ENCODE data around the gene RTN3. TPM values are rescaled to one million over a fixed set of nuclear protein-coding genes. Genes with fewer than 3 reads are reported as not detected.
"Not testable (repeated sequence)": the region's sequence is repeated elsewhere in the genome, so short reads cannot be mapped to it uniquely, and the experiment has no call there.

The RTN3 gene
- total and polyA plus RNA-seq, 3 donors from 2014 or later: 75.6 to 103 (median 81.6) TPM

DNA sequence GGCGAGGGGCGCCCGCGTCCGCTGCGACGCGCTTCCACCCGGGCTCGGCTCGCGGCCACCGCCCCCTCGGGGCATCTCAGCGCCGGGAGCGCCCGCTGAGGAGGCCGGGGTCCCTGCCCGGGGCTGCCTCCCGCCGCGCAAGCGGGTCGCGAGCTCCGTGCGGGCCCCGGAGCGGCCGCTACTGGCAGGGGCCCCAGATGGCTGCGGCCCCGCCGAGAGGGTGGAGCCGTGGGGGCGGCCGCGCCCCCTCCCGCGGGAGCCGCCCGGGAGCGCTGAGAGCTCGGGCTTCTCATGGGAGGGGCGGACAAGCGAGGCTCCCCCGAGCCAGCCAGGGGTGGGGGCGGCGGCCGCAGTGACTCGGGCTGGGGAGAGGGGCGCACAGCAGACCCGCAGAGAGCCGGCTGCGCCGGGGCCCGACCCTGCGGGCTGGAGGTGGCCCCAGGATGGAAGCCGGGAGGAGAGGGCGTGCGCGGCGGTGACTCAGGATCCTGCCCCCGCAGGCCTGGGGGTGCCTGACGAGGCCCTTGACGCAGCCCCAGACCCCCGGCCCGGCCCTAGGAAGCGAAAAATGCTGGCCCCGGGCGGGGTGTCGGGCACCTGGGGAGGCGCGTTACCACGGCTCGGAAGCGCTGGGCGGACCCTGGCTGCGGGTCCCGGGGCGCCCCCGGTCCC is 87.9 kb downstream of the RTN3 start:
- TF ChIP-seq, protein P1, sequence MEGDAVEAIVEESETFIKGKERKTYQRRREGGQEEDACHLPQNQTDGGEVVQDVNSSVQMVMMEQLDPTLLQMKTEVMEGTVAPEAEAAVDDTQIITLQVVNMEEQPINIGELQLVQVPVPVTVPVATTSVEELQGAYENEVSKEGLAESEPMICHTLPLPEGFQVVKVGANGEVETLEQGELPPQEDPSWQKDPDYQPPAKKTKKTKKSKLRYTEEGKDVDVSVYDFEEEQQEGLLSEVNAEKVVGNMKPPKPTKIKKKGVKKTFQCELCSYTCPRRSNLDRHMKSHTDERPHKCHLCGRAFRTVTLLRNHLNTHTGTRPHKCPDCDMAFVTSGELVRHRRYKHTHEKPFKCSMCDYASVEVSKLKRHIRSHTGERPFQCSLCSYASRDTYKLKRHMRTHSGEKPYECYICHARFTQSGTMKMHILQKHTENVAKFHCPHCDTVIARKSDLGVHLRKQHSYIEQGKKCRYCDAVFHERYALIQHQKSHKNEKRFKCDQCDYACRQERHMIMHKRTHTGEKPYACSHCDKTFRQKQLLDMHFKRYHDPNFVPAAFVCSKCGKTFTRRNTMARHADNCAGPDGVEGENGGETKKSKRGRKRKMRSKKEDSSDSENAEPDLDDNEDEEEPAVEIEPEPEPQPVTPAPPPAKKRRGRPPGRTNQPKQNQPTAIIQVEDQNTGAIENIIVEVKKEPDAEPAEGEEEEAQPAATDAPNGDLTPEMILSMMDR (IDR thresholded peaks at IDR 0.05): no peak
- no peak for TF ChIP-seq POLR2A (IDR thresholded peaks at IDR 0.05)
- WGBS, 2 donors: 0% methylated on average over 51 of the region's 82 CpGs; no CpG with 5 or more reads in 1 of the 2 donors

DNA sequence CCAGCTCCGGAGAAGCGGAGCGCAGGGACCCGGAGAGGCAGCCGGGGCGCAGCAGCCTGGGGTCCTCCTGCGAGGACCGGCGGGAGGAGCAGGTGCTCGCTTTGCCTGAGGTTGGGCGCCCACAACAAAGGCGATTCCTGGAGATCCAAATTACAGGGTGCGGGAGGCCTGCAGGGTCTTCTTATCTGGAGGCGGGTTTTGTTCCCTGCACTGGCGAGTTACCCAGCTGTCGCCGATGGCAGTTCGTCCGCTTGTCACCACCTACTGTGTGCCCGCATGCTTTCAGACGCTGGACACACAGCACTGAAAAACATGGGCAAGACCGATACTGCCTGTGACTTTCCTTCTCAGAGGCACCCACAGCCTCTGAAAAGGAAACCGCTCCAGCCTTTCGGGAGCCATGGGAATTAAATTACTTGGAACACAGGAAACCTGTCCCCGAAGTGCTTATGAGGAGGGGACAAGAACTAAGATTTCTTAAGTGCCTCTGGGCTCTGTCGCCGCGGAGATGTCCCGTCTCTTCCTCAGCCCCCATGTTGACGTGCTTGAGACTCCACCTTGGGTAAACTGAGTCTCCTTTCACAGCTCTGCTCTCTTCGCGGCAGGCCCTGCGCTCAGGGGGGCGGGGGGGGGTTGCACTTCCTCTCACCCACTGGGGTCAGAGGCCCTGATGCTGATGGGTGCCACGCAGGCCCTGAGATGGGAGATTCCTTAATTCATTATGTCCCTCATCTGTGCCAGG is 88.6 kb downstream of the RTN3 start:
- intact Hi-C loops (cut with DNase I; ENCODE audit: low total_unique reads): loop anchor here (10.0 kb wide), 1 partner anchor 175 kb away; no protein-coding TSS in a partner anchor
- WGBS, 2 donors: 29 to 37% methylated on average over 23 to 29 of the region's 35 CpGs
- DNase-seq: peak; percentile 19

More for the DNA sequence above, 87.9 kb downstream of the RTN3 start:
- Histone ChIP-seq H3K27me3 (no peaks in the 10 kb centered on the region), H3K4me1 (peaks cover 32% of the 10 kb centered on the region), H3K36me3 (ENCODE audit: low read depth, missing control alignments) (no peaks in the 10 kb centered on the region), H3K9me3 (no peaks in the 10 kb centered on the region), H3K4me3 (peak overlapping the region; percentile 68 to 78), H3K27ac (peak overlapping the region; percentile 59 to 72)
- intact Hi-C loops (cut with DNase I; ENCODE audit: low total_unique reads): loop anchor here (10.0 kb wide), 1 partner anchor 176 kb away; no protein-coding TSS in a partner anchor
- DNase-seq: peak; percentile 29

DNA sequence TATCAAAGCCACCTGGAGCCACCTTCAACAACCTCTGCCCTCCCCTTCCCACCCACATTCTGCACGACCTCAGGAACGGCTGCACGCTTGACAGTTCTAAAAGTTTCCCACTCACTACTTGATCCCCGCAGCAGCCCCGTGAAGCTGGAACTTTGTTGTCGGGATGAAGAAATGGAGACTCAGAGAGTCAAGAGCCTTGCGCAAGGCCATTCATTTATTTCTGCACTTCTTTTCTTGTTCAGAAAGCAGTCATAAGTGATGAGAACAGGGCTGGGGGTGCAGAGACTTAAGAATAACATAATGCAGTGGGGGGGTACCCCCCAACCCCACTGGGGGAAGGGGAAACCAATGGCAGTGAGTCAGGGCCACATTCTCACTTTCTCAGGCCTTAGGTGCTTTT is 89.5 kb downstream of the RTN3 start:
- no peak overlapping the region for H3K4me3 ChIP-seq
- no peak for DNase-seq
- WGBS, 2 donors: 52 to 68% methylated on average over 7 of the region's 7 CpGs
- H3K9me3 ChIP-seq: no peaks in the 10 kb centered on the region
- H3K4me1 ChIP-seq: peaks cover 22% of the 10 kb centered on the region
- intact Hi-C loops (cut with DNase I; ENCODE audit: low total_unique reads): no loop called here
- H3K36me3 ChIP-seq (ENCODE audit: low read depth, missing control alignments): no peaks in the 10 kb centered on the region
- no peak overlapping the region for H3K27ac ChIP-seq
- TF ChIP-seq POLR2A (IDR thresholded peaks at IDR 0.05): no peak
- no peaks in the 10 kb centered on the region for H3K27me3 ChIP-seq

More for the DNA sequence above, 88.6 kb downstream of the RTN3 start:
- no peaks in the 10 kb centered on the region for H3K36me3 ChIP-seq (ENCODE audit: low read depth, missing control alignments)
- no peaks in the 10 kb centered on the region for H3K27me3 ChIP-seq
- TF ChIP-seq, protein P1 (IDR thresholded peaks at IDR 0.05): no peak
- no peak for TF ChIP-seq POLR2A (IDR thresholded peaks at IDR 0.05)
- peaks cover 30% of the 10 kb centered on the region for H3K4me1 ChIP-seq
- peak overlapping the region; percentile 68 to 78 for H3K4me3 ChIP-seq
- H3K27ac ChIP-seq: peak overlapping the region; percentile 59 to 72
- H3K9me3 ChIP-seq: no peaks in the 10 kb centered on the region

DNA sequence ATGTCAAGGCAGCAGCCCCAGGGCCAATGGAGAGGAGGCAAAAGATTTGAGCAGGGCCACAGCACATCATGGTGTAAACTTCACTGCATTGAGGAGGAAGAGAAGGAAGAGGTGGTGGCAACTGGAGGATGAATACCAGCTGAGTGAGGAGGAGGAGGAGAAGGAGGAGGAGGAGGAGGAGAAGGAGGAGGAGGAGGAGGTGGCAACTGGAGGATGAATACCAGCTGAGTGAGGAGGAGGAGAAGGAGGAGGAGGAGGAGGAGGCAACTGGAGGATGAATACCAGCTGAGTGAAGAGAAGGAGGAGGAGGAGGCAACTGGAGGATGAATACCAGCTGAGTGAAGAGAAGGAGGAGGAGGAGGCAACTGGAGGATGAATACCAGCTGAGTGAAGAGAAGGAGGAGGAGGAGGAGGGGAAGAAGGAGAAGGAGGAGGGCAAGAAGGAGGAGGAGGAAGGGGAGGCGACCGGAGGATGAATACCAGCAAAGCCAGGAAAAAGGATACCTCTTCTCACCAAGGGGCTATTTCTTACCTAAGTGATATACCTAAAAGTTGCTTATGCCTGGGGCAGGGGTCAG is 90.5 kb downstream of the RTN3 start:
- intact Hi-C loops (cut with DNase I; ENCODE audit: low total_unique reads): not testable (repeated sequence)
- peak; percentile 16 for DNase-seq

DNA sequence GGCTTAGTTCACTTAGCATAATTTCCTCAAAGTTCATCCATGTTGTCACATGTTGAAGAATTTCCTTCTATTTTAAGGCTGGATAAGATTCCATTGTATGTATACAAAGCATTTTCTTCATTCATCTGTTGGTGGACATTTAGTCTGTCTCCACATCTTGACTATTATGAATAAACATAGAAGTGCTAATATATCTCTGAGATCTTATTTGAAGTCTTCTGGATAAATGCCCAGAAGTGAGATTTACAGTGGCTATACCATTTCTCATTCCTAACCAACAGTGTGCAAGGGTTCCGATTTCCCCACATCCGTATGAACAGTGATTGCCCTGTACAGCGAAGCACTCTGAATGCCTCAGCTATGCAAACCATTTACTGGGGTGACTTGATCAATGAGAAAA is 93.9 kb downstream of the RTN3 start:
- no peaks in the 10 kb centered on the region for H3K27me3 ChIP-seq
- no peaks in the 10 kb centered on the region for H3K9me3 ChIP-seq
- WGBS, 2 donors: 94% methylated on average over 3 of the region's 3 CpGs
- H3K4me1 ChIP-seq: no peaks in the 10 kb centered on the region
- H3K4me3 ChIP-seq: no peak overlapping the region
- no peak for TF ChIP-seq POLR2A (IDR thresholded peaks at IDR 0.05)
- TF ChIP-seq, protein P1 (IDR thresholded peaks at IDR 0.05): no peak
- intact Hi-C loops (cut with DNase I; ENCODE audit: low total_unique reads): no loop called here
- DNase-seq: no peak
- H3K27ac ChIP-seq: no peak overlapping the region
- no peaks in the 10 kb centered on the region for H3K36me3 ChIP-seq (ENCODE audit: low read depth, missing control alignments)

More for the DNA sequence above, 90.5 kb downstream of the RTN3 start:
- not testable (repeated sequence) for H3K27ac ChIP-seq; H3K36me3 ChIP-seq (ENCODE audit: low read depth, missing control alignments); H3K9me3 ChIP-seq; H3K27me3 ChIP-seq; H3K4me3 ChIP-seq
- peaks cover 11% of the 10 kb centered on the region for H3K4me1 ChIP-seq
- WGBS, 2 donors: 63 to 68% methylated on average over 2 of the region's 2 CpGs
